K562 (cell line): ENCODE results near the gene RIMKLA. TPM values are rescaled to one million over a fixed set of nuclear protein-coding genes. Genes with fewer than 3 reads are reported as not detected.

Experiments
- ATAC-seq: fragments of 200-7000 bp; cut with Tn5 transposase; 3 replicates; pipeline ENCODE4 v1.9.1; 2020; ENCODE audit warnings: moderate library complexity
- BruUV-seq: library from RNA; stranded (reverse); fragments of 400-500 nt; replicated peaks from 2 replicates; lab custom pipeline; 2021; lab: Mats Ljungman, UMichigan
- CTCF ChIA-PET: fragments of 300-600 bp; formaldehyde crosslinking; extraction: SDS; loops from one replicate; lab custom pipeline; 2021; ENCODE audit warnings: low intra/inter-chr PET ratio; lab: Yijun Ruan, JAX
- POLR2A ChIA-PET: fragments of 300-600, 350-650 bp; sonication (Branson Sonifier 250); formaldehyde crosslinking; extraction: SDS; loops from one replicate; lab custom pipeline; 2021; ENCODE audit warnings: antibody characterized with exemption, inconsistent platforms; lab: Yijun Ruan, JAX
- DNase-seq, 4 experiments: peaks; one replicate each; pipeline versions ENCODE4 v3.0.0 to v3.0.0-alpha.2; 2011 to 2018; ENCODE audit warnings: low spot score in 3 of 4, mixed read lengths in 3 of 4; ENCODE audit errors: extremely low read depth in 1 of 4
- FAIRE-seq: peaks from 2 replicates; lab custom pipeline; 2011; peaks lifted over from hg19 to GRCh38; lab: Jason Lieb, UNC
- H2AFZ ChIP-seq: 2 replicates; pipeline ENCODE4 v1.6.0; 2011; ENCODE audit warnings: low read depth, low read length, control low read depth, inconsistent platforms
- H3K27ac ChIP-seq: fragments of 200-600 bp; 3 replicates; pipeline ENCODE4 v1.8.0; 2011; ENCODE audit warnings: low read depth, mild to moderate bottlenecking, control low read depth, inconsistent platforms, low read length, moderate library complexity, mixed read lengths; ENCODE audit errors: extremely low read depth
- H3K27me3 ChIP-seq, 2 experiments: fragments of 300-600 bp in 1 of 2; 2 replicates in 1 of 2; 3 replicates in 1 of 2; pipeline versions ENCODE4 v1.6.0 to v1.8.0; 2011; ENCODE audit warnings: inconsistent platforms in 2 of 2, low read length in 2 of 2, mild to moderate bottlenecking in 1 of 2, mixed read lengths in 1 of 2, moderate library complexity in 1 of 2; ENCODE audit not compliant: control insufficient read depth in 2 of 2, insufficient read depth in 2 of 2
- H3K36me3 ChIP-seq: fragments of 300-600 bp; 3 replicates; pipeline ENCODE4 v1.8.0; 2011; ENCODE audit warnings: mild to moderate bottlenecking, low read length, inconsistent platforms; ENCODE audit not compliant: control insufficient read depth, insufficient read depth
- H3K4me1 ChIP-seq, 2 experiments: fragments of 200-600 bp in 1 of 2; replicated peaks in 1 of 2; 2 replicates in 1 of 2; 3 replicates in 1 of 2; pipeline versions ENCODE4 v1.5.1 to v1.8.0; 2011; ENCODE audit warnings: inconsistent platforms in 2 of 2, low read length in 2 of 2, mild to moderate bottlenecking in 1 of 2, mixed read lengths in 1 of 2, moderate library complexity in 1 of 2; ENCODE audit not compliant: control insufficient read depth in 2 of 2, insufficient read depth in 2 of 2
- H3K4me2 ChIP-seq: 2 replicates; pipeline ENCODE4 v1.6.1; 2011; ENCODE audit warnings: low read length, control low read depth, inconsistent platforms, mixed read lengths; ENCODE audit not compliant: insufficient read depth
- H3K4me3 ChIP-seq: fragments of 200-600 bp; sonication (generic), shearing (Covaris generic); 2 replicates; pipeline ENCODE4 v1.5.1; 2016; ENCODE audit warnings: control low read depth, inconsistent platforms
- H3K79me2 ChIP-seq: fragments of 200-600 bp; 3 replicates; pipeline ENCODE4 v1.8.0; 2011; ENCODE audit warnings: low read length, inconsistent platforms; ENCODE audit not compliant: control insufficient read depth, insufficient read depth
- H3K9ac ChIP-seq, 2 experiments: 2 replicates each; pipeline versions ENCODE4 v1.6.0 to v1.6.1; 2011; ENCODE audit warnings: low read depth in 2 of 2, low read length in 2 of 2, control low read depth in 1 of 2, inconsistent platforms in 1 of 2, mild to moderate bottlenecking in 1 of 2, mixed read lengths in 1 of 2; ENCODE audit not compliant: insufficient read depth in 1 of 2
- H3K9me1 ChIP-seq: one replicate; pipeline ENCODE4 v1.6.0; 2011; ENCODE audit warnings: inconsistent platforms, mild to moderate bottlenecking, low read length, moderate library complexity; ENCODE audit not compliant: control insufficient read depth, insufficient read depth
- H3K9me3 ChIP-seq: replicated peaks from 2 replicates; pipeline ENCODE4 v1.5.1; 2011; ENCODE audit warnings: low read depth, low read length, inconsistent platforms; ENCODE audit not compliant: control insufficient read depth, insufficient read depth
- H4K20me1 ChIP-seq: replicated peaks from 2 replicates; pipeline ENCODE4 v1.6.1; 2011; ENCODE audit warnings: low read length, inconsistent platforms, mixed read lengths; ENCODE audit not compliant: control insufficient read depth, insufficient read depth
- CBX5 ChIP-seq: IDR thresholded peaks from 2 replicates; pipeline ENCODE4 v1.6.1; 2014; ENCODE audit warnings: low read depth, borderline replicate concordance
- CCNT2 ChIP-seq: IDR thresholded peaks from 2 replicates; pipeline ENCODE4 v1.6.1; 2011; ENCODE audit warnings: borderline replicate concordance, low read depth, mild to moderate bottlenecking, moderate library complexity, mixed read lengths, low read length; ENCODE audit not compliant: insufficient read length; ENCODE audit errors: extremely low read depth
- CSDE1 ChIP-seq, 2 experiments: fragments of 450-650 bp; IDR thresholded peaks; 2 replicates each; pipeline ENCODE4 v1.6.1; 2016; ENCODE audit warnings: mild to moderate bottlenecking in 1 of 2
- EP400 ChIP-seq: fragments of 450-650 bp; IDR thresholded peaks from 2 replicates; pipeline ENCODE4 v1.6.1; 2017; ENCODE audit warnings: antibody characterized with exemption, mild to moderate bottlenecking, moderate library complexity
- ESRRB ChIP-seq: fragments of 250-450 bp; sonication (Bioruptor Pico); IDR thresholded peaks from 2 replicates; pipeline ENCODE4 v1.5.0; 2020; ENCODE audit warnings: mild to moderate bottlenecking, moderate library complexity, borderline replicate concordance
- HNRNPH1 ChIP-seq: fragments of 200-400 bp; formaldehyde crosslinking; optimal IDR thresholded peaks from 2 replicates; pipeline ENCODE3; 2017; ENCODE audit warnings: low read depth, mild to moderate bottlenecking, low read length, moderate library complexity
- MIER1 ChIP-seq: fragments of 450-650 bp; IDR thresholded peaks from 2 replicates; pipeline ENCODE4 v1.6.1; 2016; ENCODE audit warnings: antibody characterized with exemption, mild to moderate bottlenecking, low read depth
- TEAD2 ChIP-seq: fragments of 450-650 bp; IDR thresholded peaks from 2 replicates; pipeline ENCODE4 v1.6.1; 2016; ENCODE audit warnings: missing genetic modification characterization, control low read depth, missing compliant biosample characterization
- ZFX ChIP-seq: sonication (generic); formaldehyde crosslinking; IDR thresholded peaks from 2 replicates; pipeline ENCODE4 v1.8.0; 2022; ENCODE audit warnings: mild to moderate bottlenecking, missing genetic modification reagents, moderate library complexity
- WGBS: fragments of 100-300 bp; shearing (Covaris generic); methylation state at CpG from one replicate; pipeline ENCODE4 v1.1.6; 2016; ENCODE audit warnings: low coverage, mixed read lengths; ENCODE audit not compliant: insufficient coverage; ENCODE audit errors: missing lambda C conversion rate; 5-methylcytosine and 5-hydroxymethylcytosine counted together
- in situ Hi-C: fragments of 300-500 bp; cut with MboI; formaldehyde crosslinking; loops from 4 replicates; pipeline ENCODE4 v1.15.0; 2018; ENCODE audit warnings: inconsistent platforms, mixed read lengths
- intact Hi-C: fragments of 100-400 bp; cut with micrococcal nuclease; formaldehyde crosslinking; loops from 2 replicates; pipeline ENCODE4 v1.14.2; 2022
- polyA plus RNA-seq, 8 experiments: library from polyadenylated mRNA; depleted of rRNA in 4 of 8; stranded (reverse) in 5 of 8; unstranded in 3 of 8; fragments of >200 nt; fragmentation: Nextera tagmentation in 2 of 8; fragmentation: Illumina TruSeq in 1 of 8; extraction: Ambion mirVana in 2 of 8; extraction: Trizol in 1 of 8; gene quantifications; 2 replicates each; pipeline versions ENCODE4 v1.2.1 to v1.2.3, GENCODE V29; 2011 to 2014; ENCODE audit warnings: inconsistent platforms in 1 of 8, missing spikeins in 1 of 8
- total RNA-seq, 7 experiments: library from RNA; depleted of rRNA in 6 of 7; stranded (reverse); fragments of >200 nt in 6 of 7; fragmentation: Illumina TruSeq in 2 of 7; extraction: Trizol in 2 of 7; gene quantifications; 2 replicates each; pipeline versions ENCODE4 v1.2.1 to v1.2.3, GENCODE V29; 2011 to 2021; ENCODE audit warnings: low replicate concordance in 1 of 7
- TF ChIP-seq, protein P1 (sequence below): sonication (generic); formaldehyde crosslinking; IDR thresholded peaks from 2 replicates; pipeline ENCODE4 v1.8.1; 2022; ENCODE audit warnings: missing genetic modification reagents

Gene RIMKLA
- total and polyA plus RNA-seq, 9 of the 15 experiments (the other 6 are each of a cell fraction or from before 2014, with no cell fraction given), result 0.02 TPM; not detected in 8

DNA sequence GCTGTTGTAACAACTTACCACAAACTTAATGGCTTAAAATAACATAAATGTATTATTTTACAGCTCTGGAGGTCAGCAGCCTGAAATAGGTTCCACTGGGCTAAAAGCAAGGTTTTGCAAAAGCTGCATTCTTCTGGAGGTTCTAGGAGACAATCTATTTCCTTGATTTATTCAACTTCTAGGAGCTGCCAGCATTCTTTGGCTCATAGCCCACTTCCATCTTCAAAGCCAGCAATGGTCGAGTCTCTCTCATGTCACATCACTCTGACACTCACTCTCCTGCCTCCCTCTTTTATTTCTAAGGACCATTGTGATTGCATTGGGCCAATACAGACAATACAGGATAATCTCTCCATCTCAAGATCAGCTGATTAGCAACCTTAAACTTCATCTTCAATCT lies 30.5 kb upstream of the RIMKLA start (continued):
- TF ChIP-seq CSDE1 (IDR thresholded peaks at IDR 0.05) (no peak), TEAD2 (tag) (no peak), CBX5 (no peak)

DNA sequence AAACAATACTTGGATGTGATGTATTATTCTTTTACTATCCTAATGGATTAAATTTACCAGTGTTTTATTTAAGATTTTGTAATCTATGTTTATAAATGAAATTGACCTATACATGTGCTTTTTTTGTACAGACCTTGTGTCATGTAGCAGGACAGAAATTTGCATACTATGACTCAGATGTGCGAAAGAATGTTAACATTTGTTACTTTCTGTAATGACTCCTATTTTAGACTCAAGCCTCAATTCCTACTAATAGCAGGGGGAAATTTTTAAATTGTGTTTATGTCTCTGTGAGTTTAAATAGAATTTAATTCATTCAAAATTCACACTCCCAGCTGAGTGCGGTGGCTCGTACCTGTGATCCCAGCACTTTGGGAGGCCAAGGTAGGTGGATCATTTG lies 21.8 kb upstream of the RIMKLA start:
- Histone ChIP-seq H3K4me2 (no peak overlapping the region), H3K9me3 (no peaks in the 10 kb centered on the region), H3K4me1 (no peaks in the 10 kb centered on the region), H3K36me3 (no peaks in the 10 kb centered on the region), H3K79me2 (no peaks in the 10 kb centered on the region), H3K4me3 (no peak overlapping the region), H3K9ac (no peak overlapping the region)
- ATAC-seq (no peak), DNase-seq (no peak), FAIRE-seq (no peak)
- POLR2A ChIA-PET, result no interaction called here
- no TSS peak for BruUV-seq
- 5% methylated on average over 3 of the region's 3 CpGs for WGBS
- CTCF ChIA-PET, result no interaction called here
- intact Hi-C loops, result no loop called here
- in situ Hi-C loops, result no loop called here
- TF ChIP-seq EP400 (no peak), CCNT2 (no peak), MIER1 (no peak), ESRRB (no peak), HNRNPH1 (no peak), ZFX (CRISPR knock-in tag) (no peak)
- TF ChIP-seq, protein P1, sequence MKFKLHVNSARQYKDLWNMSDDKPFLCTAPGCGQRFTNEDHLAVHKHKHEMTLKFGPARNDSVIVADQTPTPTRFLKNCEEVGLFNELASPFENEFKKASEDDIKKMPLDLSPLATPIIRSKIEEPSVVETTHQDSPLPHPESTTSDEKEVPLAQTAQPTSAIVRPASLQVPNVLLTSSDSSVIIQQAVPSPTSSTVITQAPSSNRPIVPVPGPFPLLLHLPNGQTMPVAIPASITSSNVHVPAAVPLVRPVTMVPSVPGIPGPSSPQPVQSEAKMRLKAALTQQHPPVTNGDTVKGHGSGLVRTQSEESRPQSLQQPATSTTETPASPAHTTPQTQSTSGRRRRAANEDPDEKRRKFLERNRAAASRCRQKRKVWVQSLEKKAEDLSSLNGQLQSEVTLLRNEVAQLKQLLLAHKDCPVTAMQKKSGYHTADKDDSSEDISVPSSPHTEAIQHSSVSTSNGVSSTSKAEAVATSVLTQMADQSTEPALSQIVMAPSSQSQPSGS (CRISPR knock-in tag), result no peak
- TF ChIP-seq, all 486 proteins: peak for 0
- Histone ChIP-seq H3K27me3 (peaks cover 0 to 5% of the 10 kb centered on the region in 2 experiments; a peak in 3 of 5 replicates), H3K27ac (no peak overlapping the region), H2AFZ (no peak overlapping the region), H3K9me1 (no peaks in the 10 kb centered on the region), H4K20me1 (no peaks in the 10 kb centered on the region)
